IPS-18c (cell line): ENCODE results near the gene TSPO.

ENCODE experiments used
- H3K4me3 ChIP-seq: 2 replicates; pipeline ENCODE4 v1.7.0; 2013; ENCODE audit warnings: low read depth, mild to moderate bottlenecking, low read length, moderate library complexity; ENCODE audit not compliant: insufficient read depth
- H3K9me3 ChIP-seq: one replicate; pipeline ENCODE4 v1.6.1; 2013; ENCODE audit warnings: mild to moderate bottlenecking, low read length, moderate library complexity; ENCODE audit not compliant: control insufficient read depth, insufficient read depth

The TSPO gene

DNA sequence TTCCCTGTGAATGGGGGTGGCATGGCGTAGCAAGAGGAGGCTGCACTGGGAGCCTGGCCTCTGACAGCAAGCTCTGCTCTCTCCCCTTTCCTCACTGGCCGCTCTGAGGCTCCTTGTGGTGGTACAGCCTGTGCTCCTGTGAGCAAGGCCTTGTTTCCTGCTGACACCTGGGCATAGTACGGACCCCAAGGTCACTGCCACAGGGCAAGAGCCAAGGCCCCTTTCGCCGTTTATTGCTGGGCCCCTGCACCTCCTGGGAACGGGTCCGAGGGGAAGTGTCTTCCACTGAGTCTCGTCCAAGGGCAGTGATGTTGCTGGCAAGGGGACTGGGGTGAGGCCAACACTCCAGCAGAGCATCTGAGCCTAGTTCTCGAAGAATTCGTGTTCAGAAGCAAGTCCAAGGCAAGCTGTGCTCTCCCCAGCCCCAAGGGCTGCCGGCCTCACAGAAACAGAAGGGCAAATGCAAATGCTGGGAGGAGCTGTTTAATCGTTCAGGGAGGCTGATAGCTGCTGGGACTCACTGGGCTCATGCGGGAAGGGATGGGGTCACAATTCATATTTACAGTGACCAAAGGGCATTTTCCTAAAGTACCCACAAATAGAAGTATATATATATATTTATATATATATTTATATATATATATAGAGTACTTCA, 51.5 kb downstream of the TSPO start:
- Histone ChIP-seq H3K4me3 (no peak overlapping the region), H3K9me3 (no peaks in the 10 kb centered on the region)

DNA sequence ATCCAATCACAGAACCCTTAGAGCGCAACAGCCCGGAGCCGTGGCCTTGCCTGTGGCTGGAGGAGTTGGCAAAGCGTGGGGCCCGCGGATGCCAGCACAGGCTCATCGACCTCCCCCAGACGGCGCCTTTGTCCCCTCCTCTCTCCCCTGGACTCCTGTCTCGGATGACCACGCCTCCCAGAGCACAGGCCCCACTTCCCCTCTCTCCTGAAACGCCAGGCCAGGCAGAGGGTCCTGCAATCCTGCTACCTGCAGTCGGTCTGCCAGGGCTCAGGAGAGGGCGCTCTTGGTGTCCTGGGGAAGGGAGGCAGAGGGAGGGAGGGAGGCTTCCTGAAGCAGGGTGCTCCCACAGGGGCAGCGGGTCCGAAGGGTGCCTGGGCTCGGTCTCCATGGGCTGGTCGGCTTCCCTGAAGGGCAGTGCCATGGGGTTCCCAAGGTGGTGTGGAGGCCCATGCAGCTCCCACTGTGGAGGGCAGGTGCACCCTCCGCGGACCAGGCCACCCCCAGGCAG, 52.2 kb downstream of the TSPO start:
- H3K9me3 ChIP-seq = no peaks in the 10 kb centered on the region
- H3K4me3 ChIP-seq = no peak overlapping the region

DNA sequence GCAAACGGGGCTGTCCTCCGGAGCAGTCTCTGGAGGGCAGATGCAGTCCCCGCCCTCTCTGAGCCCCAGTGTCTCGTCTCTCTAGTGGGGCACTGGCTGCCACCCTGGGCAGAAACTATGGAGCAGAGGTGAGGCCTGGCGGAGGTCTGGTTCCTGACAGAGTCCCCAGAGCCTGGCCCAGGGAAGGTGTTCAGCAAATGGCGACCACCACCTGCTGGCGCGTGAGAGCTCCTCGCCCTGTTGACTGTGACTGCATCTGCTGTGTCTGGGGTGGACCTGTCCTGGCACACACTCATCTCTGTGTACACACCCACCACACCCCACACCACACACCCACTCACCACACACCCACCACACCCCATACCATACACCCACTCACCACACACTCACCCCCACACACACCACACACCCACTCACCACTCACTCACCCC, 53.9 kb downstream of the TSPO start:
- no peaks in the 10 kb centered on the region for H3K9me3 ChIP-seq

DNA sequence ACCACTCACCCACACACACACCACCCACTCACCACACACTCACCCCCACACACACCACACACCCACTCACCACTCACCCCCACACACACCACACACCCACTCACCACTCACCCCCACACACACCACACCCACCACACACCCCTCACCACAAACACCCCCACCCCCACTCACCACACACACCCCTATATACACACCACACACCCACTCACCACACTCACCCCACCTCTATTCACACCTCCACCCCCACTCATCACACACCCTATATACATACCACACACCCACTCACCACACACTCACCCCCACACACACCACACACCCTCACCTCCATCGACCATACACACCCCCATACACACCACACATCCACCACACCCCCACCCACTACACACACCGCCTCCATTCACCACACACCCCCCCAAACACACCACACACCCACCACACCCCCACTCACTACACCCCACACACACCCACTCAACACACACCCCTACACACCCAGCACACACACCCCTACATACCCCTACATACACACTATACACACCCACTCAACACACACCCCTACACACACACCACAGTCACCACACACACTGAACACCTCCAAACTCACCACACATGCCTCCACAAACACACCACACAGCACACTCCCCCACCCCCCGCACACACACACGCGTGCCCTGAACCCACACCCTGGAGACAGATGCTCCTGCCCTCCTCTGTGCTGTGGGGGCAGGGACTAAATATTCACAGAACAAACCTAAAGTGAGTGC, 54.6 kb downstream of the TSPO start:
- Histone ChIP-seq H3K4me3 (no peak overlapping the region), H3K9me3 (no peaks in the 10 kb centered on the region)

More for the DNA sequence above, 53.9 kb downstream of the TSPO start:
- H3K4me3 ChIP-seq = no peak overlapping the region

DNA sequence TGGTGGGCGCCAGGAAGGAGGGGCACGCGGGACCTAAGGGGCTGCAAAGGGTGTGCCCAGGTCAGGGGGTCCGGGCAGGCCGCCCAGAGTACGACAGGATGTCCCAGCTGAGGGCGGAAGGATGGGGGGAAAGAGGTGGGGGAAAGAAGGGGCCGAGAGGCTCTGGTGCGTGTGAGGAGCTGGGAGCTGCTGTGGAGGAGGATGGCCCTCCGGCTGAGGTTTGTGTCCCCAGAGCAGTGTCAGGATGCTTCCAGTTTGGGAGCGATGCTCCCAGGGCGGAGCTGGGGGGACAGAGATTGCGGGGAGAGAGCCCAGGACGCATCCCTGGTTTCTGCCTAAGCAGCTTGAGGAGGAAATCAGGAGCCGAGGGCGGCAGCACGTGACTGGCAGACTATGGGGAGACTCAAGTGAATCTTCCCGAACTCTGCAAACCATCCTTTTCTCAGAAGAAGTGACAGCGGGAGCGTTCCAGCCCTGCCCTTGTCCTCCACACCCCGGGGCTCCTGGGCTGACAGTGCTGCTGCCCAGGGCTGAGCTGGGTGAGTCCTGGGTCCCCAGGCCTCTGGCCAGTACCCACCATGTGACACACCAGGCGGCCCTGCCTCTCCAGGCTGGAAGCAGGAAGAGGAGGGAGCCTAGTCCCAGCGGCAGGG, 55.3 kb downstream of the TSPO start:
- H3K9me3 ChIP-seq = no peaks in the 10 kb centered on the region
- no peak overlapping the region for H3K4me3 ChIP-seq

DNA sequence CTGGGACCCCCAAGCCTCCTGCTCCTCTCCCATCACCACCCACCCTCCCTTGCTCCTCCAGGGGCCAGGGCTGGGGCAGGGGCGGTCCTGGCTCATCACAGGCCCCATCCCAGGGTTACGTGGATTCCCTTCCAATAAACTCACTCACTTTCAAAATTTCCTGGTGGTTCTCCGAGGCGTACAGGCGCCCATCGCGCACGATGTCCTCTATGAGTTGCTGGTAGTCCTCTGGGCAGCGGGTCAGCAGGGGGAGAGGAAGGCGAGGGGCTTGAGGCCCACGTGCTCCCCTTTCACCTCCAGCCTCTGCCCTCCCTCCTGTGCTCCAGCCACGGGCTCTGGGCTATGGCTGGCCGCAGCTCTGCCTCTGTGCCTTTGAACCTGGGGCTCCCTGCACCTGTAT, 56.0 kb downstream of the TSPO start:
- H3K9me3 ChIP-seq = no peaks in the 10 kb centered on the region
- no peak overlapping the region for H3K4me3 ChIP-seq

DNA sequence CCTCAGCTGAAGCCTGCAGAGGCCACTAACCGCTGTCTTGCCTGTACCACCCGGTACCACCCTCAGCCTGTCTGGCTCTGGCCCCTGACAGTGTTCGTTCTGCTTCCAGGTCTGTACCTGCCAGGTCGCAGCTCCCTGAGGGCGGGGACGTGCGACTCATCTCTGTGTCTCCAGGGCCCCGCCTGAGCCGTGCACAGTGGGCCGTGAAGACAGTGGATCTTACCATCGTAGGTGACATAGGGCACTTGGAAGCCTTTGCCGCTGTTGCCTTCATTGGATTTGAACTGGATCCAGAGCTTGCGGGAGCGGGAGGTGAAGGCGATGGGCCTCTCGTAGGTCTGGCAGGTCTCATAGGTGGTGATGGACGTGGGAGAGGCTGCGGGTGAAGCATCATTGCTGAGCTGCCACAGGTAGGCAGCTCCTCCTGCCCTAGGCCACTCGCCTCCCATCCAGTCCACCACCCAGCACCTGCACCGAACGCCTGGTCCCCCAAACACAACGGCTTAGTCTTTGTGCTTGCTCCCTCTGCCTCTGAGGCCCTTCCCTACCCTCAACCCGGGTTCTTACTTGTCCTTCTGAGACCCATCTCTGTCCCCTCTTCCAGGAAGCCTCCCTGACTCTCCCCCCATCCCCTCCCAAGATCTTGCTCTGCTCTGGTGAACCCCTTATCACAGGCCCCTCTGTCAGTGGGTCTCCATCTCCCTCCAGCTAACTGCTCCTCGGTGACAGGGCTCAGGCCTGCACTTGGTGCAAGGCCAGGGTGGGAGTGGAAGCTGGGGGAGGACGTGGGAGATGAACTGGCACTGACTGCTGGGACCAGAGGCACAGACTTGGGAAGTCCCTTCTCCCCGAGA, 56.7 kb downstream of the TSPO start:
- Histone ChIP-seq H3K4me3 (no peak overlapping the region), H3K9me3 (no peaks in the 10 kb centered on the region)

DNA sequence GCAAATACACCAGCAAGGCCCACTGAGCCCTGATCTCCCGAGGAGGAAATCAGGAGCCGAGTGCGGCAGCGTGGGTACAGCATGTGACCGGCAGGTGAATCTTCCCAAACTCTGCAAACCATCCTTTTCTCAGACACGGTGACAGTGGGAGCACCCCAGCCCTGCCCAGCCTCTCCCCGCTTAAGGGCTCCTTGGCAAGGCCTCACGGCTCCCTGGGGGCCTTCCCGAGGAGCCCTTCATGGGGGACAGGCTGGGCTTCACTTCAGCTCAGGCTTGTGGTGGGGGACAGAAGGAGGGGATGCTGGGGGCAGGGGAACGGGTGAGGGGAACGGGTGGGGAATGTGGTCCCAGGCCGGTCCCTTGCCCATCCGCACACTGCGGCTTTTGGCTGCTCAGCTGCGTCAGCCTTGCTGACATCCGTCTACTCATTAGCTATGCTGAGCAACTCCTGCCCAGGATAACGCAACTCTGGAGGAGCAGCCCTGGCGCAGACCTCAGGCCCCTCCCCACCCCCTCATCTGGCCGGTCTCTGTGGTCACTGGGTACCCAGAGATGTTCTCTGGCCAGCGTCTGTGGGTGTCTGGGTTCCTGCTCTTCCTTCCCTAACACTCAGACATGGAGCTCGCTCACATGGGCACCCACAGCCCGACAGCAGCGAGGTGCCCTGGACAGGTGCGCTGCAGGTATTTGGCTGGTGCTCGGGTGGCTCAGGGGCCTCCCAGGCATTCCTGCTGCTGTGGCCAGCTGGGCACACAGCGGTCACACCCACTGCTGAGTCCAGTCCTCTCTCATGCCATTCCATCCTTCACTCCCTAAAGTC, 57.6 kb downstream of the TSPO start:
- no peaks in the 10 kb centered on the region for H3K9me3 ChIP-seq
- no peak overlapping the region for H3K4me3 ChIP-seq

DNA sequence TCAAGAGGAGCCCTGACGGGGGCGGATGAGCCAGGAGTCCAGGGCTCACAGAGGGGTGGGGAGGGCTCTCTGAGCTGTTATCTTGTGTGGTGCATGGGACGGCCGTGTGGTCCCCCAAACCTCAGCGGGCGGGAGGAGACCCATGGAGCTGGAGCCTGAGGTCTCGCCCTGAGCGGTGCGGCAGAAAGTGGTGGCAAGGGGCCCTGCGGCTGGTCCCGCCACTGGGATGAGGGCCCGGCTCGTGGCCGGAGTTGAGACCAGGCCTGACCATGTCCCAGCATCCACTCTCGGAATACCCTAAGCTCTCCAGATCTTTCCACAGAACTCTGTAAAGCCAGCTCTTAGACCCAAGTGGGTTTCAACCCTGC, 58.1 kb downstream of the TSPO start:
- Histone ChIP-seq H3K9me3 (no peaks in the 10 kb centered on the region), H3K4me3 (no peak overlapping the region)

DNA sequence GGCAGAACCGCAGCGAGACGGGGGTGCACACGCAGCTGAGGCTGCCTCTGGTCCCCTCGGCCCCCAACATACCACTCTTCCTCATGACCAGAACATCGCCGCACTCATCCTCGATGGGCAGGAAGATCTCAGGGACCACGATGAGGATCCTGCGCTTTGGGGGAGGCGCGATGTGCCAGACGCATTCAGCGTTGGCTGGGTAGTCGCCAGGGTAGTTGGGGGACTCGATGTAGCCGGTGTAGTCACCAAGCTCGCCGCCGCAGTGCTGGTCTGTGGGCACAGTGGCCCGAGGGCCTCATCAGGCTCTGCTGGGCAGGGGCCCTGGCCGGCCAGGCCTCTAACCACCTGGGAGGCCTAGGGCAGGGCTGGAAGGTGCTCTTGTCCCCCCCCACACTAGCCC, 58.6 kb downstream of the TSPO start:
- no peaks in the 10 kb centered on the region for H3K9me3 ChIP-seq
- H3K4me3 ChIP-seq = no peak overlapping the region

DNA sequence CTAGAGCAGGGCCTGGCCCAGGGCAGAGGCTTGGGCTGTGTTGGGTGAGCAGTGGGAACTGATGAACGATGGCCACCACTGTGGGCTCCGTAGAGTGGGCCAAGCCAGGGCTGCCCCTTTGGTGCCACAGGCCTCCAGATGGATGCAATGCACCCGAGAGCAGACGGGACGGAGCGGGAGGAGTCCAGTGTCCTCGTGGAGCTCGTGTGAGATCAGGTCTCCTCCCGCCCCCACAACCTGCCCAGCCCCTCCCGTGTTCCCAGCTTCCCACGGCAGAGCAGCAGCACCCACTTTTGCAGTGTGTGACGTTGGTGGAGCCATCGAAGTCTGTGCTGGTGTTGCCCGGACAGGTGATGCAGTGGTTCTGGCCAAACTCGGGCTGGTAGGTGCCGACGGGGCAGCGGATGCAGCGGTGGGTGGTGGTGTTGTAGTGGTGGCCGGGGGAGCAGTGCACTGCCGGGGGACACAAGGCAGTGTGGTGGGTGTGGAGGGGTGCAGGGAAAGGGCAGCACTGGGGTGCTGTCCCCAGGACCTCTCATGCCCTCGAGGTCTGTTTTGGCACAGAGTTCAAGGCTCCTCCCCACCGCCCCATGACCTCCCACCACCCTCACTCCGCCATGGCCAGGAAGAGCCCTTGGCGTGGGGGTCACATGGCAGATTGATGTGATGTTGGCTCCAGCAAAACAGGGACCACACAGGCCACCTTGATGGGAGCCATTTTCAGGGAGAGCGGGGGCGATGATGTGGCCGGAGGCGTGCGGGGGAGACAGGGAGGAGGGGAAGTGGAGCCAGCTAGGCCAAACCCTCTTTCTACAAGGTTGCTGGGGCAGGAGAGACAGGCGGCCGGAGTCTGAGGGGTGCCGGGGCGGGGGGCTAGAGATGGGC, 59.5 kb downstream of the TSPO start:
- H3K4me3 ChIP-seq = no peak overlapping the region
- H3K9me3 ChIP-seq = no peaks in the 10 kb centered on the region

DNA sequence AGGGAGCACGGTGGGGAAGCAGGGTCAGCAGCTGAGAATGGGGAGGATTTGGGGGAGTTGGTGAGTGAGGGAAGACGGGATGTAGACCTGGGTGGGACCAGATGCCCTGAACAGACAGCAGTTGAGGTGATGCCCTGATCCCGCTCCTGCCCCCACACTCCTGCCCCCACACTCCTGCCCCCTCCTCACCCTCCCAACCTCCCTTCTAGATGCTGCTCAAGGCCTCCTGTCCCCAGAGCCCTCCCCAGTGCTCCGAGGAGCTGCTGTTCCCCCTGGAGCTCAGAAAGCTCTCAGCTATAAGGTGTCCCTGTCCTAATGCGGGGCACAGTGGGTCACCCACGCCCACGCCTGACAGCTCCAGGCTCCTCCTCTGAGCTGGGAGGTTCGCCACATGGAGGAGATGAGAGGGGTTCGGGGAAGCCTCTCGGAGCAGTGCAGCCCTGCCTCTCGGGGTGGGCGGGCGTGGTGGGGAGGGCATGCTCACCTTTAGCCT, 60.6 kb downstream of the TSPO start:
- Histone ChIP-seq H3K9me3 (no peaks in the 10 kb centered on the region), H3K4me3 (no peak overlapping the region)

DNA sequence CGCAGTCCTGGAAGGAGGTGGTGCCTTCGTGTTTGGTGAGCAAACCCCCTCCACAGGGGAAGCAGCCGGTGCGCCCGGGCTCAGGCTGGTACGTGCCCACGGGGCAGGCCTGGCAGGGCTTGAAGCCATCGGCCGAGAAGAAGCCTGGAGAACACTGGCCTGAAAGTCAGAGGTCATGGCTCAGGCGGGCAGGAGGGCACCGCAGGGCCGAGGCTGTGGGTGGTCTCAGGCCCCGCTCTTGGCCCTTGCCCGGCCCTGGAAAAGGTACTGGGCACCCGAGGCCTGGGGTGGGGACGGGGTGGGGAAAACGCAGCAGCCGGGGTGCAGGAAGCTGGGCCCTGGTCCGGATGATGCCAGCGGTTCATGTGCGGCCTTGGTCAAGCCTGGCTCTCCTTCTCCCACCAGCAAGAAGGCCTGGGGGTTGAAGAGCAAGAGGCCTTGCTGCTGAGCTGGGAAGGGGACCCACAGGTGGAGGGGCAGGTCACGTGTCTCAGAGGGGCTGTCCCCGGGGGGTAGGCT, 61.1 kb downstream of the TSPO start:
- no peaks in the 10 kb centered on the region for H3K9me3 ChIP-seq
- H3K4me3 ChIP-seq = no peak overlapping the region
